ENCODE results near the gene PCED1B.

Gene PCED1B

GRCh38 chr12:47068539-47068938 is 10.9 kb upstream of the PCED1B start:
- no peak for DNase-seq

- DNase-seq, result no peak
Observed at GRCh38 chr12:47070310-47070709, 9.1 kb upstream of the PCED1B start.

GRCh38 chr12:47071241-47071852 is 8.1 kb upstream of the PCED1B start:
- no peak for DNase-seq

- no peak for DNase-seq
Observed at GRCh38 chr12:47073951-47074350, 5.5 kb upstream of the PCED1B start.

DNA sequence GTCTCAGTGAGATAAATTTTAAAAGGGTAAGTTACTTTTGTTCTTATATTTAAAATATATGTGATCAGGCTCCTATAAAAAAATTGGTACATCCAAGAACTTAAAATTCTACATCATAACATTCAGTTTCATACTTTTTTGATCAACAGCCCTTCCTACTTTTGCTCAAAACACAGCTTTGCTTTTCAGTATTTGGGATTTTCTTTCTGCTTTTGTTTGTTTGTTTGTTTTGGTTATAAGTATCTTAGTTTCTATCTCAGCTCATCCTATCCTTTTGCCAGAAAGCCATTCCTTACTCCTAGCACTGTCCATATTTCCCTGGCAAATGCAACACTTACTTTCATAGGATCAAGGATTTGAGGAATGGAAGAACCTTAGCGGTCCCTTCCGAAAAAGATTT is 4.7 kb upstream of the PCED1B start:
- no peak for DNase-seq

- no peak for DNase-seq
Observed at GRCh38 chr12:47075192-47076084, 4.0 kb upstream of the PCED1B start.

GRCh38 chr12:47077206-47078085 is 2.0 kb upstream of the PCED1B start:
- DNase-seq, result no peak

- no peak for DNase-seq
Observed at GRCh38 chr12:47078086-47078395, 1.4 kb upstream of the PCED1B start.

DNA sequence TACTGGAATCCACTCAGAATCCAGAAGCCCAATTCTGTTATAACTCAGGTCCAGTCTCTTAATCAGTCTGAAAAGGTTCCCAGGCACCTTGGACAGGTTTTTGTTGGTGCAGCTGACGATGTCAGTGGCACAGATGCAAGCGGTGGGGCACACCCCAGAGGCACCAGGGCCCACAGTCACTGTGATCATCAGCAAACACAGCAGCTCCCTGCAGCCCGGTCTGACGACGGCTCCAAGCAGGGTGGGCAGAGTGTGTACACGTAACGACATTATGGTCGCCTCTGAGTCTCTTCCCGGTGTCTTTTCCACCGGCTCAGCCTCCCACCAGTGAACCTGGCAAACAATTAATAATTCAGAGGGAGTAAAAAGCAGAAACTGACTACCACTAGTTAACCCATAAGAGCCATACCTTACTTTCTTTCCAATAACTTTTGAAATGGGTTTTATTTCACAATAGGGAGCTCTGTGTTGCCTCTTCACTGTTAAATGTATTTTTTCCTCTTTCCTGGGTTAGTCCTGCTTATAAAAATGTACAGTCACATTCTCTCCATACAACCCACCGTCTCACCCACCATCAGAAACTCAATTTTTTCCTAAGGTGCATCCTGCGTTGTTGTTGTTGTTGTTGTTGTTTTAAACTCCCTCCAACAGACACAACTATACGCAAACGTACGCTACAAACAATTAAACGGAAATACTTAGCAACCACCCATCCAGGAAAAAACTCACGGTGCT is 521 bp upstream of the PCED1B start:
- DNase-seq, result no peak

DNA sequence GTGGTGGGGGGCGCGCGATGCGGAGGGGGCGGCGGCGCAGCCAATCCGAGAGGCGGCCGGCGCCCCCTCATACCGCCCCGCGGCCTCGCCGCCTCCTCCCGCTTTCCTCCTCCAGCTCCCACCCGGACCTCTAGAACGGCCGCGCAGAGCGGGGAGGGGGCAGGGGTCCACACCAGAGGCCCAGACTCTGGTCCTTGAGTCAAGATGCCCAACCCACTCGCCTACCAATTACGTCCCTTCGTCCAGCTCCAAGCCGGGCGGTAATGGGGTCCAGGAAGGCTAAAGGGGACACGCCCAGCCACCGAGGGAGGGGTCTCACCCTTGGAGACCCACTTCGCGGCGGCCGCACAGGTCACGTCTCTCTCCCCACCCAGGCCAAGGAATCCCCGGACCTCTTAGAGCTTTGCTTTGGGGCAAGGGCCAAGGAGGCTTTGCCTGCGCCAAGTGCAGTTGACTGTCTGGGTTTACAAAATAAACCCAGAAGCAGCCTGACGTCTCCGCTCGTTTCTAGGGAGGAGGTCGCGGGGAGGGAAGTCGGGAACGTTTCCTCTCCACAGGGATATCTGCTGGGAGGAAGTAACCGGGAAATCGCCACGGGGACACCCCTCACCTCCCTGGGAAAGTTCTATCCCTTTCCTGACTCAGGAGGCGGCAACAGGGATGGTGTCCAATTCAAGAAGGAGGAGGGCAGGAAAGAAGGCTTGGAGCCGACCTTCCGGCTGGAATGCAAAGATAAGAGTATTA is 732 bp downstream of the PCED1B start:
- peak; percentile 55 for DNase-seq

GRCh38 chr12:47080725-47081502 is 1.5 kb downstream of the PCED1B start:
- DNase-seq, result peak; percentile 31

- no peak for DNase-seq
Observed at GRCh38 chr12:47082283-47082682, 2.9 kb downstream of the PCED1B start.

- DNase-seq, result peak; percentile 26
Observed at GRCh38 chr12:47082796-47083621, 3.6 kb downstream of the PCED1B start.

DNA sequence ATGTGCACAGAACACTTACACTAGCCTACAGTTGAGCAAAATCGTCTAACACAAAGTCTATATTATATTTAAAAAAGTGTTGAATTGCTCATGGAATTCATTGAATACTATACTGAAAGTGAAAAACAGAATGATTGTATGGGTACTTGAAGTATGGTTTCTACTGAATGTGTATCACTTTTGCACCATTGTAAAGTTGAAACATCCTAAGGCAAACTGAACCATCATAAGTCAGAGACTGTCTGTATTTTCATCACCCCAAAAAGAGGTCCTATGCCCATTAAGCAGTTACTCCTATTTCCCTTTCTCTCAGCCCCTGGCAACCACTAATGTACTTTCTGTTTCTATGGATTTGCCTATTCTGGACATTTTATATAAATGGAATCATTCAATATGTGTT is 4.8 kb downstream of the PCED1B start:
- DNase-seq, result no peak

- DNase-seq, result peak; percentile 81
Observed at GRCh38 chr12:47085815-47086252, 6.4 kb downstream of the PCED1B start.

DNA sequence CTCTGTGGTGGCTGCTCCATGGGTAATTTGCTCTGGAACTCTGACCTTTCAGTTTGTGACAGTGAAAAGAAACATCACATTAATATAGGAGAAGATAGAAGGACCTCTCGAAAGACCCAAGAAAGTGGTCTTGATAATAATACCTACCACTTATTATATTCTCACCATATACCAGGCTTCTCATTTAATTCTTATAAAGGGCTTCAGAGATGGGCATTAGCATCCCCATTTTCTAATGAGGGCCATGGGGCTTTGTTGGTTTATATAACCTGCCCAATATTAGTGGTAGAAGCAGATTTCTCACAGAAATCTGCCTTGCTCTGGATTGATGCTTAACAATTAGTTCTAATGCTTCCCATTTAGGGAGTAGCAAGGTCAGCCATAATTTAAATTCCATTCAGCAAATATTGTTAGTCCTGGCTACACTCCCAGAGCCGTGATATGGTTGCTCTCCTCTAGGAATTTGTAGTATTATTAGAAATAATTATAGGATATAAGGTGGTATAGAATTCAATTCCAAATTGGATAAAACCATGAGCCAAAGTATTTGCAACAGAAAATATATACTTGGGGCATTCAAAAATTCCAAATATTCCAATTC is 7.8 kb downstream of the PCED1B start:
- DNase-seq, result peak; percentile 16

DNA sequence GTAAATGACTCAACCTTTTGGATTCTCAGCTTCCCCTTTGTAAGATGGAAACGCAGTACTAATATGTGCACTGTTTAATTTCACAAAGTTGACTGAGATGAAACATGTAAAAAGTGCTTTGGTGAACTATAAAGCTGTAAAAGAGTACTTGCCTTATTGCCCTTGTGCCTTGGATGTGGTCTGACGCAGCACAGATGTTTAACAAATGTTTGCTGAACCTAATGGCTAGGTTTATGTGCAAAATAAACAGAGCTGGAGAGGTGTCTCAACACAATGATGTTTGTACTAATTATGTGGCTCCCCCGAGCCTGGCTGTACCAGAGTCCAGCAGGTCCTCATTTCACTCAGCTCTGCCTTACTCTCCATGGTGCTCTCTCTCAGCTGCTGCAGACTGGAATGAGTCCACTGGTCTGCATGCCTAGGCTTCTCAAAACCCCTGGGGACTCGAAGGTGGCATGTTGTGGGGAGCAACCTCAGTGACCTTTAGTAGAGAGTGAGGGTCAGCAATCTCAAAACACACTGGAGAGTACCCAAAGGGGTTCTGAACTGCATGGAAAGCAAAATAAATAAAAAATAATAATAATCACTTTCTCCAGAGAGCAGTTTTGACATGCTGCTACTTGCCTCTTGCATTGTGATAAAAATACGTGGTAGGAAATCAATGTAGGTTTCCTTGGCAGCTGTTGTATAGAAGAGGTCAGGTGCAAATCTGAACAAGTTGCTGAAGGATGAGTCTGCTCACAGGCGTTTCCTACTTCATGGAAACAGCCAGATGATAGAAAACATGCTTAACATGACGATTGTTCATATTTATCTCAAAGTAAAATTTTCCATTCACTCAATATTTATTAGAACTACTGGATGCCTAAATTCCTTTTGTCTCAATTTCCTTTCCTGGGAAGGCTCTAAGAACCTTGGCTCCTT is 8.9 kb downstream of the PCED1B start:
- peak; percentile 96 for DNase-seq

- DNase-seq, result no peak
Observed at GRCh38 chr12:47091009-47091408, 11.6 kb downstream of the PCED1B start.

GRCh38 chr12:47094804-47095203 is 15.4 kb downstream of the PCED1B start:
- DNase-seq, result no peak

Data from DMS153 (cell line).